Thyroid gland (tissue), 4 donors: ENCODE data around the gene NCOA5.

Experiments
- POLR2A ChIP-seq, 2 donors: fragments of 450-650 bp; IDR thresholded peaks; one replicate each; pipeline ENCODE4 v1.6.1; 2017; ENCODE audit warnings: antibody characterized with exemption in 2 of 2, mild to moderate bottlenecking in 2 of 2, moderate library complexity in 1 of 2
- TF ChIP-seq, protein P1 (sequence below), 6 experiments: fragments of 200-600 bp in 3 of 6; fragments of 450-650 bp in 3 of 6; sonication (generic) in 3 of 6; IDR thresholded peaks; one replicate each; pipeline ENCODE4 v1.5.1; 2016 to 2019; ENCODE audit warnings: antibody characterized with exemption in 6 of 6, mild to moderate bottlenecking in 2 of 6, inconsistent platforms in 1 of 6, moderate library complexity in 1 of 6

DNA sequence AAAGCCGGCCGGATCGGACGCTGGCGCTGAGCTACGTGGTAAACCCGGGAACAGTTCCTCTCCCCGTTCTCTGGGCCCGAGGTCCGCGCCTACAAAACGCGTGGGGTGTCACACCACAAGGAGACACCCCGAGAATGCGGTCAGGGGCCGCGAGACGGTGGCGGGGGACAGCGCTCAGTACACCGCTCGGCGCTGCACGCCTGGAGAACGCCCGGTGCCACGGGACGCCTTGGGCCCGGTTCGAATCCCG lies 670 bp downstream of the NCOA5 start:
- TF ChIP-seq, protein P1, sequence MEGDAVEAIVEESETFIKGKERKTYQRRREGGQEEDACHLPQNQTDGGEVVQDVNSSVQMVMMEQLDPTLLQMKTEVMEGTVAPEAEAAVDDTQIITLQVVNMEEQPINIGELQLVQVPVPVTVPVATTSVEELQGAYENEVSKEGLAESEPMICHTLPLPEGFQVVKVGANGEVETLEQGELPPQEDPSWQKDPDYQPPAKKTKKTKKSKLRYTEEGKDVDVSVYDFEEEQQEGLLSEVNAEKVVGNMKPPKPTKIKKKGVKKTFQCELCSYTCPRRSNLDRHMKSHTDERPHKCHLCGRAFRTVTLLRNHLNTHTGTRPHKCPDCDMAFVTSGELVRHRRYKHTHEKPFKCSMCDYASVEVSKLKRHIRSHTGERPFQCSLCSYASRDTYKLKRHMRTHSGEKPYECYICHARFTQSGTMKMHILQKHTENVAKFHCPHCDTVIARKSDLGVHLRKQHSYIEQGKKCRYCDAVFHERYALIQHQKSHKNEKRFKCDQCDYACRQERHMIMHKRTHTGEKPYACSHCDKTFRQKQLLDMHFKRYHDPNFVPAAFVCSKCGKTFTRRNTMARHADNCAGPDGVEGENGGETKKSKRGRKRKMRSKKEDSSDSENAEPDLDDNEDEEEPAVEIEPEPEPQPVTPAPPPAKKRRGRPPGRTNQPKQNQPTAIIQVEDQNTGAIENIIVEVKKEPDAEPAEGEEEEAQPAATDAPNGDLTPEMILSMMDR (IDR thresholded peaks at IDR 0.05): no peak
- no peak for TF ChIP-seq POLR2A (IDR thresholded peaks at IDR 0.05)
